Colonic mucosa (tissue), 4 donors: ENCODE measurements around the gene CTIF. TPM values are rescaled to one million over a fixed set of nuclear protein-coding genes. Genes with fewer than 3 reads are reported as not detected.

Experiments used
- DNase-seq: peaks from one replicate; pipeline ENCODE4 v3.0.0-alpha.2; 2020
- H3K27ac ChIP-seq: fragments of 200-600 bp; one replicate; pipeline ENCODE4 v1.8.0; 2021
- H3K27me3 ChIP-seq: fragments of 200-600 bp; one replicate; pipeline ENCODE4 v1.8.0; 2021
- H3K36me3 ChIP-seq: fragments of 200-600 bp; one replicate; pipeline ENCODE4 v1.8.0; 2021
- H3K4me1 ChIP-seq: fragments of 200-600 bp; one replicate; pipeline ENCODE4 v1.8.0; 2021; ENCODE audit warnings: mild to moderate bottlenecking
- H3K4me3 ChIP-seq: fragments of 200-600 bp; one replicate; pipeline ENCODE4 v1.8.0; 2021
- H3K9ac ChIP-seq, 2 donors: one replicate each; pipeline ENCODE4 v1.7.0; 2013; ENCODE audit warnings: control low read depth in 2 of 2, low read depth in 2 of 2, low read length in 2 of 2
- H3K9me3 ChIP-seq: fragments of 200-600 bp; one replicate; pipeline ENCODE4 v1.8.0; 2021
- CTCF ChIP-seq: fragments of 200-600 bp; IDR thresholded peaks from one replicate; pipeline ENCODE4 v1.8.0; 2022; ENCODE audit warnings: antibody characterized with exemption, mild to moderate bottlenecking
- intact Hi-C: fragments of 100-400 bp; cut with DNase I; formaldehyde crosslinking; loops from one replicate; pipeline ENCODE4 v1.14.1; 2022
- total RNA-seq, 2 donors: library from RNA; stranded (reverse); fragmentation: NEBNext Ultra II Directional in 1 of 2; extraction: Animal tissue kit (Norgen Biotek cat#: 25700) in 1 of 2; gene quantifications; one replicate each; pipeline ENCODE4 v1.2.1, GENCODE V29; 2021
- donor health status: healthy.
- donor health status: DM: no; HTN: no; CAD: no.
- donor health status: DM: no; HTN: no; CAD: no.

The CTIF gene
- total RNA-seq, 2 donors from 2014 or later = 13.0 to 16.7 TPM

- Histone ChIP-seq H3K9me3 (no peaks in the 10 kb centered on the region), H3K9ac (no peak overlapping the region), H3K36me3 (no peaks in the 10 kb centered on the region), H3K4me3 (no peak overlapping the region), H3K27me3 (no peaks in the 10 kb centered on the region), H3K4me1 (peaks cover 5% of the 10 kb centered on the region), H3K27ac (no peak overlapping the region)
- no peak for DNase-seq
- intact Hi-C loops = no loop called here
- TF ChIP-seq CTCF = no peak
Observed at GRCh38 chr18:48821845-48822244, 283.0 kb downstream of the CTIF start.

GRCh38 chr18:48824231-48824970 lies 285.6 kb downstream of the CTIF start:
- H3K9me3 ChIP-seq = no peaks in the 10 kb centered on the region
- no peak overlapping the region for H3K27ac ChIP-seq
- H3K4me1 ChIP-seq = no peaks in the 10 kb centered on the region
- H3K4me3 ChIP-seq = no peak overlapping the region
- DNase-seq = peak; percentile 6
- no peak for TF ChIP-seq CTCF
- H3K9ac ChIP-seq = no peak overlapping the region
- no peaks in the 10 kb centered on the region for H3K27me3 ChIP-seq
- no peaks in the 10 kb centered on the region for H3K36me3 ChIP-seq
- intact Hi-C loops = no loop called here

GRCh38 chr18:48825101-48825745 lies 286.4 kb downstream of the CTIF start:
- no peaks in the 10 kb centered on the region for H3K4me1 ChIP-seq
- peak; percentile 15 for DNase-seq
- H3K36me3 ChIP-seq = no peaks in the 10 kb centered on the region
- intact Hi-C loops = no loop called here
- no peak overlapping the region for H3K27ac ChIP-seq
- TF ChIP-seq CTCF = no peak
- H3K27me3 ChIP-seq = no peaks in the 10 kb centered on the region
- no peak overlapping the region for H3K4me3 ChIP-seq
- no peak overlapping the region for H3K9ac ChIP-seq
- H3K9me3 ChIP-seq = no peaks in the 10 kb centered on the region

GRCh38 chr18:48826271-48826670 lies 287.4 kb downstream of the CTIF start:
- Histone ChIP-seq H3K27me3 (no peaks in the 10 kb centered on the region), H3K9me3 (no peaks in the 10 kb centered on the region), H3K27ac (no peak overlapping the region), H3K4me3 (no peak overlapping the region), H3K4me1 (no peaks in the 10 kb centered on the region), H3K9ac (no peak overlapping the region), H3K36me3 (no peaks in the 10 kb centered on the region)
- intact Hi-C loops = no loop called here
- no peak for TF ChIP-seq CTCF
- peak; percentile 15 for DNase-seq

- no peaks in the 10 kb centered on the region for H3K9me3 ChIP-seq
- H3K9ac ChIP-seq = no peak overlapping the region
- intact Hi-C loops = no loop called here
- H3K27ac ChIP-seq = no peak overlapping the region
- no peaks in the 10 kb centered on the region for H3K4me1 ChIP-seq
- peak; percentile 9 for DNase-seq
- no peak overlapping the region for H3K4me3 ChIP-seq
- H3K36me3 ChIP-seq = no peaks in the 10 kb centered on the region
- no peaks in the 10 kb centered on the region for H3K27me3 ChIP-seq
- TF ChIP-seq CTCF = no peak
Observed at GRCh38 chr18:48826806-48827205, 288.0 kb downstream of the CTIF start.
